Raji (cell line): ENCODE data around the gene MARF1.

Experiments
- POLR2A ChIP-seq: IDR thresholded peaks from 2 replicates; pipeline ENCODE4 v1.6.1; 2011; ENCODE audit warnings: low read depth, low read length, control low read depth; ENCODE audit not compliant: insufficient read depth

MARF1 gene

DNA sequence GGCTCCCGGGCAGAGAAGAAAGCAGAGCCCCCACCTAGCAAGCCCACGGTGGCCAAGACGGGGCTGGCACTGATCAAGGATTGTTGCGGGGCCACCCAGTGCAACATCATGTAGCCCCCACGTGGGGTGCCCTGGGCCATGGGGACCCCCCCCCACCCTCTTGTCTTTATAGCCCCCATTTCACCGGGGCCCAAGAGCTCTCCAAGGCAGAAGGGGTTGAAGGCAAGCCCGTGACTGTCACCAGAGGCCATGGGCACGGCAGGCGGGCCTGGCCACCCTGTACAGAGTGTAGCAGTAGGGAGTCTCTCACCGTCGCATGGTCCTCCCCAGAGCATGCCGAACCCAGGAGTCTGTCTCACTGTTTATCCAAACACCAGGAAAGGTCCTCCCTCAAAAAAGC, 56.2 kb downstream of the MARF1 start:
- no peak for TF ChIP-seq POLR2A

DNA sequence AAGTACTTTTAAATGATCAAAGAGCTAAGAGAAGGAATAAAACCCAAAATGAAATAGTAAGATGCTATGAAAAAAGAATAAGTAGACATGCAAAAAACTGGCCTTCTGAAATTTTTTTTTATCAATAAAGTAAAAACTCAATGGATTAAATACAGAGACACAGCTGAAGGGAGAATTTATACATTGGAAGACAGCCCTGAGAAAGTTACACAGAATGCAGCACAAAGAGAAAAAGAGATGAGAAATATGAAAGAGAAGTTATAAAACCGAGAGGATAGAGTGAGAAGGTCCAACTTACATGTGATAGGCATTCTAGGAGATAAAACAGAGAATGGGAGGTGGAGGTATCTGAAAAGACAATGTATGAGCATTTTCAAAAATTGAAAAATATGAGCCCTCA, 57.0 kb downstream of the MARF1 start:
- no peak for TF ChIP-seq POLR2A

DNA sequence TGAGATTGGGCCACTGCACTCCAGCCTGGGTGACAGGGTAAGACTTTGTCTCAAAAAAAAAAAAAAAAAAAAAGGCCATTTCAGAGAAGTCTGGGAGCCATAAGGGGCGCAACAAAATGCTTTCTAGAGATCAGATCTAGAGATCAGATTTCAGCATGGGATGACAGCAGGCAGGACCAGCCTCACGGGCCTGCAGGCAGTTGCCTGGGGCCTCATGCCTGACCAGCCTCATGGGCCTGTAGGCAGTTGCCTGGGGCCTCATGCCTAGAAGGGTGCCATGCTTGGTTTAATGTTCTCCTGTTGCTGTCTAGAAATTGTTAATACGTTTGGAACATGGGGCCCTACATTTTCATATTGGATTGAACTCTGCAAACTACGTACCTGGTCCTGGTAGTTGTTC, 59.4 kb downstream of the MARF1 start:
- TF ChIP-seq POLR2A = no peak

DNA sequence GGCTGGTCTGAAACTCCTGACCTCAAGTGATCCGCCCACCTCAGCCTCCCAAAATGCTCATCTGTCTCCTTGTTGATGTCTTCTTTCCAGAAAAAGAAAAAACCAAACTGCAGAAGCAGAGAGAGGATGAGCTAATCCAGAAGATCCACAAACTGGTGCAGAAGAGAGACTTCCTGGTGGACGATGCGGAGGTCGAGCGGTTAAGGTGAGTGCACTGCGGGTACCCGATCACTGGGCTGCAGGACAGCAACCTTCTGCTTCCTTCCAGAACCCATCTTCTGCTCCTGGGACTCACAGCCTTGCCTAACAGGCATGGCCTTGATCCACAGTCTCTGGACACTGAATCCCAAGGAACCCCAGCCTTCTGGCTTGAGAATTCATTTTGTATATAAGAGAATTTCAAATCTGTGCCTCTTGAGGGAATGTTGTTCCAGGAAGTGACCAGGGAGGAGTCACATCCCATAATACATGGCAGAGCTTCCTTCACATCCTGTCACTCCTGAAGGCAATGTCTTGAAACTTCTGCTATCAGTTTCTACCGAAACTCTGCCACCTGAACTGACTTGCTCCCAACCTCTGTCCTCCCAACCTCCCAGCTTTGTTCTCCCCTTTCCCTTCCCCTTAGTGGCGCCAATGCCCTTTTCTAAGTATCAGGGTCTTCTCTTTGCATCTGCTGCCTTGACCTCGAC, 61.7 kb downstream of the MARF1 start:
- no peak for TF ChIP-seq POLR2A

DNA sequence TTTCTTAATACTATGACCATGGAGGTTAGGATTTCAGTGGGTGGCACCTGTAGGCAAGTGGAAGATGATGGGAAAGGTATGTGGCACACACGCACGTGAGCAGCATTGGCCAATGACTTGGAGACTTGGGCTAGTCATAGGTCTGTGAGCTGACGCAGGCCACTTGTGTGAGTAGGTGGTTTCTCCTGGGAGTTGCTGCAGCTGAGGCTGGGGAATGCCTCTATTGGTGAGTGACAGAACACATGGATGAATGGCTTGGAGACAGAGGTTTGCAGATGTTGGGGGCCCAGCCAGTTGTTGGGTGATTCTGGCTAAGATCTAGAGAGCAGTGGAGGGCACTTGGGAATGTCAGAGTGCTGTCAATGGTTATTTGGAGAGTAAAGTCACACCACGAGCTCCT, 64.1 kb downstream of the MARF1 start:
- TF ChIP-seq POLR2A = no peak

DNA sequence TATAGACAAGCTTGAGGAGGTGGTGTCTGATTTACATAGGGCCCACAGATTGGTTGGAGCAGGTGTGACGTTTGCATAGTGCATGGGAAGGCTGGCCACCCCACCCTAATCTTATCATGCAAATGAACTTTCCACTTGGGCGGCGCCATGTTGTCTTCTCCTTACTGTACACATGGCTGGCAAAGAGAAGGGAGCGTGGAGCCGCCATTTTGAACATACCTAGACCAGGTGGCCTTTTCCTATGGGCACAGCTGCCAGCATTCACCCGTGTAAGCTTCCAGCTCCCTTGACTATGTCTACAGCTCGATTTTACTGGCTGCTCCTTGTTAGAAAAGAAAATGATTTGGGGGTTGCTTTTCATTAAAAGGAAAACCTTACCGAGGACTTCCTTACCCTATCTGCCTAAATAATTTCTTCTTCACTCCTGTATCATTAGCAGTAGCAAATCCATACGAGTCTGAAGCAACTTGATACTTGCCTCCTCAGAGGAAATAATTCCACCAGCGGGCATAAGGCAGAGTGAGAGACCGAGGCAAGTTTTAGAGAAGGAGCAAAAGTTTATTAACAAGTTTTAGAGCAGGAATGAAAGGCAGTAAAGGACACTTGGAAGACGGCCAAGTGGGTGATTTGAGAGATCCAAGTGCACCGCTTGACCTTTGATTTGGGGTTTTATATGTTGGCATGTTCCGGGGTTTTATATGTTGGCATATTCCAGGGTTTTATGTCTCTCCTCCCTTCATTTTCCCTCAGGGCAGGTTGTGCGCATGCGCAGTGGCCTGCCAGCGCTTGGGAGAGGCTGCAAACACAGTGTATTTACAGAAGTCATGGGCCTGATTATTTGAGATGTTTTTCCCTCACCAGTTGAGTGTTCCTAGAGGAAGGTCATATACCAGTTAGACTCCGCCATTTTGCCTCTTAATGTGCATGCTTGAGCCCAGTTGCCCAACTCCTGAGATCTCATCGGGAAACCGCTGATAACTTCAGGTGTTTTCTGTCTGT, 65.7 kb downstream of the MARF1 start:
- no peak for TF ChIP-seq POLR2A

DNA sequence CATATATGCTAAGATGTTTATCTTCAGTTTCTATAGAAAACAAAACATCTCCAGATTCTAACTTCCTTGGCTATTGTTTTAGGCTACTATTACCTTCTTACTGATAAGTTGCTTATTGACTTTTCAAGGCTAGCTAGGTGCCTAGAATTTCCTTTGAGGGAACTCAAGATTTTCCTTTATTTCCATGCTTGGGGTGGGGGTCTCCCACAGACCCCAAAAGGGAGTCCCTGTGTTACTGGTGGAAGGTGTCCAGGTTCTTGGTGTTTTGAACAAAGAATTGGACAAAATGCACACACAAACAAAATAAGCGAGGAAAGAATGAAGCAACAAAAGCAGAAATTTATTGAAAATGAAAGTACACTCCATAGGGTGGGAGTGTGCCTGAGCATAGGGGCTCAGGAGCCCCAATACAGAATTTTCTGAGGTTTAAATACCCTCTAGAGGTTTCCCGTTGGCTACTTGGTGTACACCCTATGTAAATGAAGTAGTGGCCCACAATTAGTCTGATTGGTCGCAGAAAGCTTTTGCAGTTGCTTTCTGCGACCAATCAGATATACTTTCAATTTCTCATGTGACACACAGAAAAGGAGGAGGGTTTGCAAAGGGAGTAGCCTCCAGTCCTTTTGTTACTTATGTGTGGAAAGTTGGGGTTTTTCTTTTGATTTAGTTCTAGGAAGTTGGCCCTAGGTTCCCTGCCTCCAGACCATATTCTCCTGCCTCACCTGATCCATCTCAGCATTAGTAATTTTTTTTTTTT, 67.5 kb downstream of the MARF1 start:
- no peak for TF ChIP-seq POLR2A

DNA sequence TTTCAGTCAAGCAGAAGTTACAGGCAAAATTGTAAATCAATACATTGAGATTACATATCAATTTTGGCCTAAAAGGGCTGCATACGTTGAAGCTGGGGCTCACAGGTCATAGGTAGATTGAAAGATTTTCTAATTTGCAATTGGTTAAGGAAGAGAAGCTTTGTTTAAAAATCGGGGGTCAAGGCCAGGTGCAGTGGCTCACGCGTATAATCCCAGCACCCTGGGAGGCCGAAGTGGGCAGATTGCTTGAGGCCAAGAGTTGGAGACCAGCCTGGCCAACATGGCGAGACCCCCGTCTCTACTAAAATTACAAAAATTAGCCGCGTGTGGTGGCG, 68.4 kb downstream of the MARF1 start:
- no peak for TF ChIP-seq POLR2A

DNA sequence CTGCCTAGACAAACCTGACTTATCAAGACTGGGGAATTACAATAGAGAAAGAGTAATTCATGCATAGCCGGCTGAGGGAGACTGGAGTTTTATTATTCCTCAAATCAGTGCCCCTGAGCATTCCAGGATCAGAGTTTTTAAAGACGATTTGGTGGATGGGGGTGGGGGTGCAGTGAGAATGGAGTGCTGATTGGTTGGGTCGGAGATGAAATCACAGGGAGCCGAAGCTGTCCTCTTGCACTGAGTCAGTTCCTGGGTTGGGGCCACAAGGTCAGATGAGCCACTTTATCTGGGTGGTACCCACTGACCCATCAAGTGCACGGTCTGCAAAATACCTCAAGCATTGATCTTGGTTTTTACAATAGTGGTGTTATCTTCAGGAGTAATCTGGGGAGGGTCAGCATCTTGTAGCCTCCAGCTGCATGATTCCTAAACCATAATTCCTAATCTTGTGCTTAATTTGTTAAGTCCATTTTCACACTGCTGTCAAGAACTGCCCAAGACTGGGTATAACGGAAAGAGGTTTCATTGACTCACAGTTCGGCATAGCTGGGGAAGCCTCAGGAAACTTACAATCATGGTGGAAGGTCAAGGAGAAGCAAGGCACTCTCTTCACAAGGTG, 69.6 kb downstream of the MARF1 start:
- TF ChIP-seq POLR2A = no peak

DNA sequence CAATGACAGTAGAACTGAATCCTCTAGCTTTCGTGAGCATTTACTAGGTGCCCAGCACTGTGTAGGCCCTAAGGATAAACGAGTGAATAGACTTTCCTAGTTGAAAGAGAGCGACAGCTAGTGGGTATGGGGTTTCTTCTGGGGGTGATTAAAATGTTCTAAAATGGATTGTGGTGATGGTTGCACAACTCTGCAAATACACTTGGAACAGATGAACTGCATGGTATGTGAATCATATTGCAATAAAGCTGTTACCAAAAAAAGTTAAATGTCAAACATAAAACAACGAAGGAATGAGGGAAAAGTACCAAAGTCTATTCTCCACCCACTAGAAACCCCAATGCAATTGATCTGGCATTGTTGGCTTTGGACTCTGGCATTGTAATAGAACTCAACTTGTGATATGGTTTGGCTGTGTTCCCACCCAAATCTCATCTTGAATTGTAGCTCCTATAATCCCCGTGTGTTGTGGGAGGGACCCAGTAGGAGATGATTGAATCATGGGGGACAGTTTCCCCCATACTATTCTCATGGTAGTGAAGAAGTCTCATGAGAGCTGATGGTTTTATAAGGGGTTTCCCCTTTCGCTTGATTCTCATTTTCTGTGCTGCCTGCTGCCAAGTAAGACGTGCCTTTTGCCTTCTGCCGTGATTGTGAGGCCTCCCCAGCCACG, 70.5 kb downstream of the MARF1 start:
- TF ChIP-seq POLR2A = no peak

DNA sequence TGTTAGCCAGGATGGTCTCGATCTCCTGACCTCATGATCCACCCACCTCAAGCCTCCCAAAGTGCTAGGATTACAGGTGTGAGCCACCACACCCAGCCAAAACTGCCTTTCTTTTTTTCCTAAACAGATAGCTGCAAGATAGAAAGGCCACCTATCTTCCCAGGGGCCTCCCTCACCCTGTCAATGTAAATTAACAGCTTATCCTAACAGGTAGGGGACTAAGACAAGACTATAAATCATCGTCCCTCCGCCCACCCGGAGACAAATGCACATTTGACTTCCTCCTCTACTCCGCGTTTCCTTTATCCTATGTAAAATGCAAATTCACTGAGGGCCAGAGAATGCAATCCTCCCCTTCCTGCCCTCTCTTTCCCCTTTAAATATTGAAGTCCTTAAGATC, 71.4 kb downstream of the MARF1 start:
- no peak for TF ChIP-seq POLR2A

DNA sequence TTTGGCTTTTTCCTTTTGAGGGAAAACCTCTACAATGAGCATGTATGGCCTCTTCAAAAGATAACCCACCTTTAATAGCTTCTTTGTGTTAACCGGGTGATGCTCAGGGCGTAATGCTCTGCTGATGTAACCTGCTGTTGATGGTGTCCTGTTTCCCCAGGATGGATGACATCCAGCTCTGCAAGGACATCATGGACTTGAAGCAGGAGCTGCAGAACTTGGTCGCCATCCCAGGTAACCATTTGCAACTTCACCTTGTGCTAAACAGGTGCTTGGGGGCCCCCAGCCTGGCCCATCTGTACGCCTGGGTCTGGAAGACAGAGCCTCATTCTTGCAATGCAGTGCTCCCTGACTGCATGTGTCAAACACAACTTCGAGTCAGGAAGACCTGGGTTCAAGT, 75.1 kb downstream of the MARF1 start:
- TF ChIP-seq POLR2A = no peak

DNA sequence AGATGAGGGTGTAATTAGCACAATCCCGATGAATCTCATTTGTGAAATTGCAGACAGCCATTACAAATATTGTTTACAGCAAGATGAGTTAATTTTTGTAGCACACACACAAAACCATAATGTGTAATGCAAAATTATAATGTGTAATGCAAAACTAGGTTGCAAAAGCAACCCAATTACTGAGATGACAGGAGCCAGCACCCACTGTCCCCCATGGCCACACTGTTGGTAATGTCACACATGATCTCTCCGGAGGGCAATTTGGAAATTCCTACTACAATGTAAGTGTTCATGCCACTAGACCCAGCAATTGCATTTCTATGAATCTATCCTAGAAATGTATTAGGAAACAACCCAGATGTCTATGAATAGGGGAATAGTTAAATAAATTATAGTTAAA, 76.9 kb downstream of the MARF1 start:
- TF ChIP-seq POLR2A = no peak

DNA sequence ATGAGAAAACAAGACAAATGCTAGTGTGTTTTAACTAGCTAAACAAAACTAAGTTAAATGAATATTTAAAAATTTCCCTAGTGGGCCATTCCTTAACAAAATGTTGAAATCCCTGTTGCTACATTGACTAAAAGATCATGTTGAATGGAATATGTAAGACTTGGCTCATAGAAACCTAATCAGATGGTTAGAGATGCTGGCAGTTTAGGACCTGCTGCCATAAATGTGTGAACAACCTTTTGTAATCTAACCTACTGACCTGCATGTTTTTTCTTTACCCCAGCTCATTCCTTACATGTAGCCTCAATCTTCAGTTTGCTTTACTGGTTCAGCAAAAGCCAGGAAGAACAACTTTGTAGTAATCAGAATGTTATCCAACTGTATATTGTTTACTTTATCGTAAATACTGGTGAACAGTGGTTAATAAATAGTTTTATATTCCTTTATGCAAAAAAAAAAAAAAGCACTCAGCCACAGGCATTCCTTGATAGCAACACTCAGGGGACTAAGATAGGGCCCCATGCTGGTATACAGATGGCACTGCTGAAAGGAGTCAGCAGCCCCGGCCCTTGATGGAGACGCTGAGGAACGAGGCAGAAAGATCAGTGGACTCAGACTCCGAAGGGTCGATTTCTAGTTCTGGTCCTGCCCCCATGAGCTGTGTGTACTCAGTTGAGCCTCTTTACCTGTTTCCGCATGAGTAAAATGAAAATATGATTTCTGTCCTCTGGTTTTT, 78.2 kb downstream of the MARF1 start:
- TF ChIP-seq POLR2A = no peak
